PC-3 (cell line): ENCODE measurements around the gene MFSD2B.

ENCODE experiments used
- CTCF ChIP-seq: fragments of 300-600 bp; sonication (generic); conservative IDR thresholded peaks from 2 replicates; pipeline ENCODE4 v1.5.1; 2017; ENCODE audit warnings: antibody characterized with exemption, low read depth, mild to moderate bottlenecking, low read length
- EZH2 ChIP-seq: fragments of 300-600 bp; sonication (generic); IDR thresholded peaks from one replicate; pipeline ENCODE4 v1.6.1; 2017; ENCODE audit warnings: antibody characterized with exemption, mild to moderate bottlenecking, low read length; ENCODE audit not compliant: unreplicated experiment
- EZH2phosphoT487 ChIP-seq: fragments of 300-600 bp; sonication (generic); IDR thresholded peaks from 2 replicates; pipeline ENCODE4 v1.6.1; 2018; ENCODE audit warnings: mild to moderate bottlenecking, antibody characterized with exemption, low read length, borderline replicate concordance

- no peak for TF ChIP-seq CTCF
- TF ChIP-seq EZH2, result no peak
- TF ChIP-seq EZH2phosphoT487, result no peak
Observed at GRCh38 chr2:24011250-24012104, 1.6 kb downstream of the MFSD2B start.
